ENCODE data around the gene TXNDC8.

Gene TXNDC8

GRCh38 chr9:110278080-110278707 is 59.5 kb downstream of the TXNDC8 start:
- DNase-seq = no peak

GRCh38 chr9:110276781-110277180 is 60.9 kb downstream of the TXNDC8 start:
- DNase-seq = no peak

GRCh38 chr9:110270211-110270995 is 67.3 kb downstream of the TXNDC8 start:
- no peak for DNase-seq

- DNase-seq = no peak
These were observed 70.9 kb downstream of the TXNDC8 start for GRCh38 chr9:110266795-110267194.

- DNase-seq = no peak
These were observed 76.0 kb downstream of the TXNDC8 start for GRCh38 chr9:110261632-110262031.

GRCh38 chr9:110260911-110261310 is 76.8 kb downstream of the TXNDC8 start:
- DNase-seq = no peak

- no peak for DNase-seq
These were observed 78.1 kb downstream of the TXNDC8 start for GRCh38 chr9:110259566-110259965.

- DNase-seq = no peak
These were observed 79.0 kb downstream of the TXNDC8 start for GRCh38 chr9:110258690-110259091.

- DNase-seq = no peak
These were observed 79.7 kb downstream of the TXNDC8 start for GRCh38 chr9:110257956-110258355.

GRCh38 chr9:110257097-110257841 is 80.4 kb downstream of the TXNDC8 start:
- DNase-seq = peak in 18 of 51 donors; percentile 1 to 65 (median 13)

GRCh38 chr9:110256380-110257096 is 81.1 kb downstream of the TXNDC8 start, which contains the start of gene TXN:
Gene TXN (minus strand): TSS chr9:110256507. CDS start chr9:110256435, 72 bp downstream.
- DNase-seq = peak; percentile 39 to 96 (median 77)

GRCh38 chr9:110255463-110256379 is 81.9 kb downstream of the TXNDC8 start:
- peak in 37 of 51 donors; percentile 7 to 74 (median 39) for DNase-seq

- DNase-seq = peak in 4 of 51 donors; percentile 0 to 25 (median 18)
These were observed 82.6 kb downstream of the TXNDC8 start for GRCh38 chr9:110255034-110255462.

GRCh38 chr9:110254500-110254899 is 83.2 kb downstream of the TXNDC8 start:
- DNase-seq = no peak
